COR-L47 (cell line): ENCODE results near the gene ODF4.
"Not testable (repeated sequence)": the region's sequence is repeated elsewhere in the genome, so short reads cannot be mapped to it uniquely, and the experiment has no call there.

Experiments
- DNase-seq: peaks from one replicate; lab custom pipeline; 2025; lab: John Stamatoyannopoulos, UW

The ODF4 gene

DNA sequence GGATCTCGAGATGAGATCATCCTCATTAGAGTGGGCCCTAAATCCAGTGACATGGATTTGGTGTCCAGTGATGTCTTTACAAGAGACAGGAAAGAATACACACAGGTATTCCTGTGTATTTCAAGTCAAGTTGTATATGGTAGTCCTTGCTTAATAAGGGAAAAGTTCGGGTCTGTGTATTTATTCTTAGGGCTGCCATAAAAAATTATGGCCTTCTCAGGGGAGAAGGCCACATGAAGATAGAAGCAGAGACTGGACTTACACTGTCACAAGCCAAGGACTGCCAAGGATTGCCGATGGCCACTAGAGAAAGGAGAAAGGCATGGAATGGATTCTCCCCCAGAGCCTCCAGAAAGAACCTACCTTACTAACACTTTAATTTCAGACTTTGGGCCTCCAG, 28.6 kb downstream of the ODF4 start:
- no peak for DNase-seq

- no peak for DNase-seq
Observed at GRCh38 chr17:8369944-8370343, 30.3 kb downstream of the ODF4 start.

- DNase-seq: no peak
Observed at GRCh38 chr17:8371786-8372185, 32.1 kb downstream of the ODF4 start.

DNA sequence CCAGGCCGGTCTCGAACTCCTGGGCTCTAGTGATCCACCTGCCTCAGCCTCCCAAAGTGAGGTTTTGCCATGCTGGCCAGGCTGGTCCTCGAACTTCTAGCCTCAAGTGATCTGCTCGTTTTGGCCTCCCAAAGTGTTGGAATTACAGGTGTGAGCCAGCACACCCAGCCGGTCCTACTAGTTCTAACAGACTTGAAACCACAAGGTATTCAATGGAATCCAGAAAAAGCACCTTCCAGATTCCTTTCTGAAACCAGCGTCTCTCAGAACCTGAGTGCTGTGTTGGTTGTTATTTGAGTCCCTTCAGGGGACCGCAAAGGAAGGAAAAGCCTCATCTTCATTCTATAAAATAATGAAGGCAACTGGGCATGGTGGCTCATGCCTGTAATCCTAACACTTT, 32.8 kb downstream of the ODF4 start:
- DNase-seq: no peak

DNA sequence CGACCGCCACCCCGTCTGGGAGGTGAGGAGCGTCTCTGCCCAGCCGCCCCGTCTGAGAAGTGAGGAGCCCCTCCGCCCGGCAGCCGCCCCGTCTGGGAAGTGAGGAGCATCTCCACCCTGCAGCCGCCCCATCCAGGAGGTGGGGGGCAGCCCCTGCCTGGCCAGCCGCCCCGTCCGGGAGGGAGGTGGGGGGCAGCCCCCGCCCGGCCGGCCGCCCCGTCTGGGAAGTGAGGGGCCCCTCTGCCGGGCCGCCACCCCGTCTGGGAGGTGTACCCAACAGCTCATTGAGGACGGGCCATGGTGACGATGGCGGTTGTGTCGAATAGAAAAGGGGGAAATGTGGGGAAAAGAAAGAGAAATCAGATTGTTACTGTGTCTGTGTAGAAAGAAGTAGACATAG, 34.2 kb downstream of the ODF4 start:
- DNase-seq: not testable (repeated sequence)

- DNase-seq: no peak
Observed at GRCh38 chr17:8375738-8376259, 36.2 kb downstream of the ODF4 start.

- peak; percentile 63 for DNase-seq
Observed at GRCh38 chr17:8376271-8377067, 36.8 kb downstream of the ODF4 start, which contains the start of gene KRABD2. Gene KRABD2, minus strand, starts transcription at chr17:8376704.

- no peak for DNase-seq
Observed at GRCh38 chr17:8377422-8377821, 37.8 kb downstream of the ODF4 start.

GRCh38 chr17:8378117-8378516, 38.5 kb downstream of the ODF4 start:
- DNase-seq: not testable (repeated sequence)

DNA sequence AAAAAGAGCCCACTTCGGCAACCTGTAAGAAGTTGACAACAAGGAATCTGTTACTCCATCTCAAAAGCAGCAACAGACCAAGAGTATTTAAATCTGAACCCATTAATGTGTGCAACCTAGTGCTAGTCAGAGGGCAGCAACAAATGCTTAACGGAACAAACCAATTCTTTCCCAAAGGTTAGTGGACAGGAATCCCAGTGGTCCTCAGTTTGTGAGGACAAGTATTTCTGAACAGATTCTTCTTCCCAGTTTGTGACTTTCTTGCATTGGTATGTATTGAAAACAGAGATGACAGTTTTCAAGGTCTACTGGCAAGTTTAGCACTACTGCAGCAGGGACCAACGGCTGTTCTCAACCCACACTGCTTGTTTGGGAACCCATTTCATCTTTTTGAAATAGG, 40.4 kb downstream of the ODF4 start:
- no peak for DNase-seq

DNA sequence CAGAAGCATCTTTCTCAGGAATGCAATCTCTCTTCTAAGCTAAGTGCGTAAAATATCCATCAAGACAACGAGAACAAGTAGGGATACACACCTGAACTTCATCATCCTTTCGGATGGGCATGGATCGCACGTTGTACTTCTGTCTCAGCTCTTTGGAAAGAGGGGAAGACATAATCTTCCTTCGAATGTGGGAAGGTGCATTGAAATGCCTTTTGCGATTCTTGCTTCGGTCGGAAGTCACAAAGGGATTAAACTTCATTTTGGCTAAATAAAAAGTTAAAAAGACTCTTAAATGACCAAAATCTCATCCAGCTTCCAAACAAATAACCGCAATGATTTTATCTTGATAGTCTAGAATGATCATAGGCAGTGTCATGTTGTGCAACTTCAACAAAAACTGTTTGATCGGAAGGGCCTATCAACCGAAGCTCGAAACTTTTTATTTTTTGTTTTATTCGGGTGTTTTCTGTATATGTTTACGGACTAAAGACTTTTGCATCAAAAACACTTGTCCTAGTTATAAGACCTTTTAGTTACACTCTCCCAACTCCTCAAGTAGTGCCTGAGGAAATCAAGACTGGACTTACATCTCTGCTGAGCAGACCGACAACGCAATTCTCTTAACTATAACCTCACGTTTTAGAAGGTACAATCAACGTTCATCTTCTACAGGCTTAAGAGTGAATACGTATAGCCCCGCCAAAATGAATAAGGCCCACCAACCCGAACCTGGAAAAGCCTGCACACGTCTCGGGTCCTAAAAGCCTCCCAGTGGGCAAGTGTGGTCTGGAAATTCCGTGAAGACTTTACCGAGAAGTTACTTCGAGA, 42.6 kb downstream of the ODF4 start:
- no peak for DNase-seq

DNA sequence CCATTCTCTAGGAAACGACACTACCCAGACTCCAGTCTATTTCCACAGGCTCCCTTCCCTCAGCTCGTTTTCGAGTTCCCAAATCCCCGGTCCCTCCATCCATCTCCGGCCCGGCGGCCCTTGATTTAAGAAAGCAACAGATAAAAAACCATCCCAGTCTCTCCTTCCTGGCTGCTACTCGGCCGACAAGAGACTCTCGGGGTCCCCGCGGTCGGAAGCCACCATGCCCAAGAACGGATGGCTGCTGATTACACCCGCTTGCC, 43.2 kb downstream of the ODF4 start:
- no peak for DNase-seq

DNA sequence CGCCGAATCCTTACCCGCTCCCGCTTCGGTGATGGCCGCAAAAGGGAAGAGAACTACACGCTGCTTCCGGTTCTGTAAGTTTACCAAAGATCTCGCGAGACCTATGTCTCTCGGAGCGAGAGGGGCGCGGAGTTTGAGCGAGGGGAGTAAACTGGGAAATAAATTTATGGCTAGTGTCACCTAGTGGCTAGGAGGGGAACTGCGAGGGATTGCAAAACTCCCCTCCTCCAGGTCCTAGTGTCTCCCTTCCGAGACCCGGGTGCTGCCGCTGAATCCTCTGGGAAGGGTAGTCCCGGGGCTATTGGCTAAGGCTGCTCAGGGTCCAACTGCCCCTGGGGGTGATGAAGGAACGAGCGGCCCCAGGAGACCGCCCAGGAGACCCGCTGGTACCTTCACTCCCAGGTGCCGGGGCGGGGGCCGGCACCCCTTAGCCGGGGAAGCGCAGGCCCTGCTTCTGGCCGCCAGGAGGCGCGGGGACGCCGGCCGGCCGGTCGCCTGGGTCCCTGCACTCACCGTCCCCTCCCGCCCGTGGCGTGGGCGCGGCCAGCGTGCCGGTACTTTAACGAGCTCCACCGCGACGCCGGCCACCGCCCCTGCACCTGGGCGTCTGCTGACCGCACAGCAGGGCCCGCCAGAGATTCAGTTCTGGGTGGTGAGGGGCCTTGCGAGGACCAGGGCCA, 43.6 kb downstream of the ODF4 start, which contains the start of gene RPL26:
Gene RPL26, minus strand, starts transcription at position 51 of the 680 bp plus-strand sequence. CDS start 883 bp downstream, outside the sequence.
- peak; percentile 88 for DNase-seq

- no peak for DNase-seq
Observed at GRCh38 chr17:8384801-8385378, 45.2 kb downstream of the ODF4 start.

GRCh38 chr17:8386841-8387240, 47.2 kb downstream of the ODF4 start:
- DNase-seq: no peak

GRCh38 chr17:8387914-8388651, 48.4 kb downstream of the ODF4 start:
- DNase-seq: no peak

- DNase-seq: no peak
Observed at GRCh38 chr17:8391711-8392110, 52.1 kb downstream of the ODF4 start.

DNA sequence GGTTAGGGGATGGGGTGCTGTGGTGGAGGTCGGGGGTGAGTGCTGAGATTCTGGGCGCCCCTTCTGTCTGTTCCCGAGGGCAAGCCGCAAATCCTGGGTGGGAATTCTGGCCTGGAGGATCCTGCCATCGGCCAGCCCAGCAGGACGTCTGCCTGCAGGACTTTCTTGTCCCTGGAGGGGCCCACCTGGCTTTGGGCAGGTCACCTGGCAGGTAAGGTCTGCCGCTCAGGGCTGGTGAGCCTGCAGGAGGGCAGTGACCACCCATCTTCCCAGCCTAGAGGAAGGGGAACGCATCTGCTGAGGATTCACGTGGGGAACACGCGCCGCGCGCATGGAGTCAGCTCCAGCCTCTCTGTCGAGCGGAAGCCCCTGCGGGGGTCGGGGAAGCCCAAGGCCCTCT, 52.6 kb downstream of the ODF4 start:
- no peak for DNase-seq

DNA sequence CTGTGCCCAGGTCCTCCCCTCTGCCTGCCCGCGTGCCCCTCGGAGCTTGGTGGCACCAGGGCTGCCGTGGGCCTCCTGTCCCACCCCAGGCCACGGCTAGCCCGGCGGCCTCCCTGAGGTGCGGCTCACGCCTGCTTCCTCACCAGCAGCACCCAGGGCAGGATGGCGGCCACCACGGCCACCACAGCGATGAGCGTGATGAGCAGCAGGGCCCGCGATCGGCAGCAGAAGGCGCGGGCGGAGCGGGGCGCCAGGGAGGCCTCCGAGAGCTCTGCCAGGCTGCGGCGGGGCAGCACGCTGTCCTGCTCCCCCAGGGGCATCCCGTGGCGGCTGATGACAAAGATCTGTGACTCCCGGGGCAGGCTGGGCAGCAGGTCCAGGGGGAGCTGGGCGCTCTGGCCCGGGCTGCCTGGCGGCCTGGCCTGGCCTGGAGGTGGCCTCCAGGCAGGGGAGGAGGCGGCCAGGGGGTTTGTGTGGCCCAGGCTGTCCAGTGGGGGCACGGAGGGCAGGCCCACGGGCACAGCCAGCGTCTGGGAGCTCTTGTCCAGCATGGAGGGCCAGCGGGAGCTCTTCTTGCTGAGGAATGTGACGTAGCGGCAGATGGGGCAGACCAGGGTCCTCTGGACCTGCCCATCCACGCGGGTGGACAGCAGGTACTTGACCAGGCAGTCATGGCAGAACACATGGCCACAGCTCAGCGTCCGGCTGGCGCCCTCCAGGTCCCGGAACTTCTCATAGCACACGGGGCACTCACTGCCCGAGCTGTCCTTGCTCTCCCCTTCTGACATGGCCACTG, 53.2 kb downstream of the ODF4 start:
- DNase-seq: no peak

- no peak for DNase-seq
Observed at GRCh38 chr17:8393470-8394231, 54.0 kb downstream of the ODF4 start.
